Measurements from ENCODE around the gene PKIG. TPM values are rescaled to one million over a fixed set of nuclear protein-coding genes. Genes with fewer than 3 reads are reported as not detected.

PKIG gene
- total RNA-seq, 2 donors from 2014 or later, result 24.4 to 46.1 TPM

DNA sequence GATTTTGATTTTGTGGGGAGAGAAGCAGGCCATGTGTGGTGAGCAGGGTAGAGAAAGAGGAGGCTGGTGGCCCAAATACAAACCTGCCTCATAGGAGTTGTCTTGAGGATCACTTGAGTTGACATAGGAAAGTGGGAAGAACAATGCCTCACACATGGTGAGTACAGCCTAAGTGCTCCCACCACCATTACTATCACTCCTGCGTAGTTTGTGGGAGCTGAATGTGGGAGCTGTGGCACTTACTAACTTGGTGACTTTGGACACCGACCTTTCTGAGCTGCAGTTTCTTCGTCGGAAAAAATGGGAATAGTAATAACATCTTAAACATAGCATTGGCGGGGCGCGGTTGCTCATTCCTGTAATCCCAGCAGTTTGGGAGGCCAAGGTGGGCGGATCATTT is 35.0 kb upstream of the PKIG start:
- H3K4me3 ChIP-seq, result no peak overlapping the region
- H3K36me3 ChIP-seq, result no peaks in the 10 kb centered on the region
- H3K9me3 ChIP-seq, result no peaks in the 10 kb centered on the region
- DNase-seq, result peak; percentile 1
- no peaks in the 10 kb centered on the region for H3K4me1 ChIP-seq
- H3K9ac ChIP-seq (ENCODE audit: low read depth in 2 of 2, low read length in 2 of 2), result no peak overlapping the region
- intact Hi-C loops (cut with DNase I), result no loop called here
- TF ChIP-seq, protein P1, sequence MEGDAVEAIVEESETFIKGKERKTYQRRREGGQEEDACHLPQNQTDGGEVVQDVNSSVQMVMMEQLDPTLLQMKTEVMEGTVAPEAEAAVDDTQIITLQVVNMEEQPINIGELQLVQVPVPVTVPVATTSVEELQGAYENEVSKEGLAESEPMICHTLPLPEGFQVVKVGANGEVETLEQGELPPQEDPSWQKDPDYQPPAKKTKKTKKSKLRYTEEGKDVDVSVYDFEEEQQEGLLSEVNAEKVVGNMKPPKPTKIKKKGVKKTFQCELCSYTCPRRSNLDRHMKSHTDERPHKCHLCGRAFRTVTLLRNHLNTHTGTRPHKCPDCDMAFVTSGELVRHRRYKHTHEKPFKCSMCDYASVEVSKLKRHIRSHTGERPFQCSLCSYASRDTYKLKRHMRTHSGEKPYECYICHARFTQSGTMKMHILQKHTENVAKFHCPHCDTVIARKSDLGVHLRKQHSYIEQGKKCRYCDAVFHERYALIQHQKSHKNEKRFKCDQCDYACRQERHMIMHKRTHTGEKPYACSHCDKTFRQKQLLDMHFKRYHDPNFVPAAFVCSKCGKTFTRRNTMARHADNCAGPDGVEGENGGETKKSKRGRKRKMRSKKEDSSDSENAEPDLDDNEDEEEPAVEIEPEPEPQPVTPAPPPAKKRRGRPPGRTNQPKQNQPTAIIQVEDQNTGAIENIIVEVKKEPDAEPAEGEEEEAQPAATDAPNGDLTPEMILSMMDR (IDR thresholded peaks at IDR 0.05), result no peak
- no peak overlapping the region for H3K27ac ChIP-seq
- H3K27me3 ChIP-seq, result no peaks in the 10 kb centered on the region

DNA sequence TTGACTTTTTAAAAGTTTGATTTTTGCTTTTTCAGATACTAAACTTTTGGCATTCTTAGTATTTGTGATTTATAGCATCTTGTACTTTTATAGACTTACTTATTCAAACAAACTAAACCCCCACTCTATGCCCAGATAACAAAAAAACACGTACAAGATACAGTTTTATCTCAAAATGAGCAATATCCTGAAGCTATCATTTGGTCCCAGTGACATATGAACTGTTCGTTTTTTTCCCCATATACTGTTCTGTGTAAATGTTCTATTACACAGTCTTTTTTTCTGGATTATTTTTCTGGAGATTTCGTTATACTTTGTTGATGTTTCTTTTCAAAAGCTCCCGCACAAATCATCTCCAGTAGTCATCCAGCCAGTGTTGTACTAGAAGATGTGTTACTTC is 33.3 kb upstream of the PKIG start:
- Histone ChIP-seq H3K27ac (peak overlapping the region; percentile 5), H3K9ac (ENCODE audit: low read depth in 2 of 2, low read length in 2 of 2) (no peak overlapping the region), H3K27me3 (no peaks in the 10 kb centered on the region), H3K4me1 (no peaks in the 10 kb centered on the region), H3K4me3 (no peak overlapping the region), H3K36me3 (no peaks in the 10 kb centered on the region), H3K9me3 (no peaks in the 10 kb centered on the region)
- intact Hi-C loops (cut with DNase I), result no loop called here
- TF ChIP-seq, protein P1 (IDR thresholded peaks at IDR 0.05), result no peak
- no peak for DNase-seq

DNA sequence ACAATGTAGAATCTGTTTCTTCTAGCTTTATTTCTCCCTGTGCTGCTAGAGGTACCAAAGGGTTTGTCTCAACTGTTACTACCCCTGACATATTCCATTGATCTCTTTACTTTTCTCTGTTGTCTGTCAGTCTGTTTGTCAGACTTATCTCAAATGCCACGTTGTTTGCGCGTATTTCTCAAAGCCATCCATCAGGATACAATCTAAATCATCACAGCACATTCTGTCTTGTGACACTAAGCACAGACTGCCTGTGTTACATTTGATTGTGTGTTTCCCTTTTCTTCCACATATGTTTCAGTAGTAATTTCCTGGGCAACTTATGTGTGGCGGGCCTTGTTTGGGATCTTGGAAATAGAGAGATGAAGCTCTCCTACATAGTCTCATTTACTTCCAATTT is 30.3 kb upstream of the PKIG start:
- H3K36me3 ChIP-seq, result no peaks in the 10 kb centered on the region
- peak overlapping the region; percentile 7 for H3K27ac ChIP-seq
- no peak overlapping the region for H3K9ac ChIP-seq (ENCODE audit: low read depth in 2 of 2, low read length in 2 of 2)
- TF ChIP-seq, protein P1 (IDR thresholded peaks at IDR 0.05), result no peak
- no peak overlapping the region for H3K4me3 ChIP-seq
- H3K9me3 ChIP-seq, result no peaks in the 10 kb centered on the region
- H3K4me1 ChIP-seq, result peaks cover 4% of the 10 kb centered on the region
- peak; percentile 11 for DNase-seq
- H3K27me3 ChIP-seq, result no peaks in the 10 kb centered on the region
- intact Hi-C loops (cut with DNase I), result no loop called here

DNA sequence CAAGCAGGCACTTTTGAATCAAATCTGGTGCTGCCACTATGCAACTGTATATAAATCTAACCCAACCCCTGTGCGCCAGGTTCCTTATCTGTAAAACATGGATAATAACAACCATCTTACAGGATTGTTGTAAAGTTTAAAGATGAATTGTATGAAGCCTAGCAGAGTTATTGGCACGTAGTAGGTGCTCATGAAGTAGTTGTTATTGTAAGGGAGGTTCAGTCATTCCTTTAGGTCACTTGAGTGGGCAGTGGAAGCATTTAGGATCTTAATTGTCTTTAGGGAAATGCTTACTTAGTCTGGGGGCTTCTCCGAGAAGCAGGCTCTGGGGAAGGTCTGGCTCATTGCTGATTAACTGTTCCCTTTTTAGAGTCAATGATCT is 29.8 kb upstream of the PKIG start:
- peak overlapping the region; percentile 38 for H3K27ac ChIP-seq
- no peak overlapping the region for H3K4me3 ChIP-seq
- no peaks in the 10 kb centered on the region for H3K27me3 ChIP-seq
- intact Hi-C loops (cut with DNase I), result no loop called here
- peak; percentile 8 for DNase-seq
- TF ChIP-seq, protein P1 (IDR thresholded peaks at IDR 0.05), result no peak
- no peaks in the 10 kb centered on the region for H3K36me3 ChIP-seq
- no peaks in the 10 kb centered on the region for H3K9me3 ChIP-seq
- H3K4me1 ChIP-seq, result peaks cover 4% of the 10 kb centered on the region
- H3K9ac ChIP-seq (ENCODE audit: low read depth in 2 of 2, low read length in 2 of 2), result no peak overlapping the region

DNA sequence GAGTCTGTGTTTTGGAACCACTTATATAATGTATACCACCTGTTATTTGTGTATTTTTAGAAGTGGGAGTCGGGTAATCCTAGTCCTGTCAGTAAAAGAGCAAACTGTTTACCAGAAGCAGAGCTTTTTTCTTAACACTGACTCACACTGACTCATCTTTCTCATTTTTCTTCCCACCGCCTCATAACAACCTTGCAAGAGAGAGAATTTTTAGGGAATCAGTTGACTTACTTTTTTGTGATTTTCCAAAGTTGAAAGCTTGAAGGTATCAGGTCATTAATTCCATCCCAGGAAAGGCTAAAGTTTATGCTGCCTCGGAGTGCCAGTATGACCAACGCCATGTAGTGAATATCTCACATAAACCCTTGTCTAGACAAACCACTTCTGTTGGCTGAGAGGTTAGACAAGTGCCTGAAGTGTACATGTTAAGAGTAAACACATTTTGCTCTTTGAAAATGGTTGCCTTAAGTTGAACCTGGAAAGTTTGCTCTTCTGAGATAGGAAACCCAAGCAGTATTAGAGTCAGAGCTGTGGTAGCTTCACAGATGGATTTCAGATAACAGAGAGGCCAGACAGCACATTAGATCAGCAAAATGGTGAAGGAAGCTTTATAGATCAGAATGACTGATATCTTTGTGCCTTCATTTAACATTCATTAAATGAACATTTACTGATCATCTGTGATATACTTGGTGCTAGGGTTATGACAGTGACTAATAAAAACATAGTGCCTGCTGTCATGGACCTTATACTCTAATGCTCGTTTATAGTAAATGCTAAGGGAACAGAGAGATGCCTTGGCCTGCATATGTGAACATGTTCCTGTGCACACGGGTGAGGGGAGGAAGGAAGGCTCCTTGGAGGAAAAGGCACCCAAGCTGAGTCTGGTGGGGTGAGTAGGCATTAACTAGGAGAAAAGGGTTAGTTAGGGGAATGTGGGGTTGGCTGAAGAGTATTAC is 29.1 kb upstream of the PKIG start:
- Histone ChIP-seq H3K9me3 (no peaks in the 10 kb centered on the region), H3K27ac (peak overlapping the region; percentile 38), H3K9ac (ENCODE audit: low read depth in 2 of 2, low read length in 2 of 2) (no peak overlapping the region), H3K4me3 (no peak overlapping the region), H3K36me3 (no peaks in the 10 kb centered on the region), H3K4me1 (peaks cover 4% of the 10 kb centered on the region), H3K27me3 (no peaks in the 10 kb centered on the region)
- TF ChIP-seq, protein P1 (IDR thresholded peaks at IDR 0.05), result no peak
- intact Hi-C loops (cut with DNase I), result no loop called here
- DNase-seq, result peak; percentile 0

All from colonic mucosa (tissue), 4 donors.